Stimulated activated CD8-positive, alpha-beta memory T cell treated with anti-CD3 and anti-CD28 coated beads, Interleukin-12 subunit alpha, Interleukin-12 subunit beta, amount 100 ng/mL, for 24 hours (primary cell): ENCODE results near the gene CYFIP2.

ENCODE experiments used
- DNase-seq: peaks from one replicate; pipeline ENCODE4 v3.0.0-alpha.2; 2020; ENCODE audit errors: extremely low read depth

CYFIP2 gene

DNA sequence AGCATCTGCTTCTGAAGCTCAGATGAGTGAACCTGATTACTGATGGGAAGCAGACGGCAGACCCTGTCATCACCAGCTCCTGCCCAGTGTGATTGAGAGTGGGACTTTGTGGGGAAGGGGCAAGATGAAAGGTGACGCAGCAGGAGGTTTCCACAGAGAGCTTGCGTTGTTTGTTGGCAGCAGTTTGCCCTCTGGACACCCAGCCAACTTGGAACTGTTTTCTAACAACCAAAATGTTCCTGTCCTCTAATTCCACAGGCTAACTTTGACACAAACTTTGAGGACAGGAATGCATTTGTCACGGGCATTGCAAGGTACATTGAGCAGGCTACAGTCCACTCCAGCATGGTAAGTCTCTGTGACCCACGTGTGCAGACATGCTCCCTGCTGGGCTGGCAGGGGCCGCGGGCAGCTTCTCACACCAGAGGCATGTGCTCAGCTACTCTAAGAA lies 20.9 kb downstream of the CYFIP2 start:
- DNase-seq: no peak

DNA sequence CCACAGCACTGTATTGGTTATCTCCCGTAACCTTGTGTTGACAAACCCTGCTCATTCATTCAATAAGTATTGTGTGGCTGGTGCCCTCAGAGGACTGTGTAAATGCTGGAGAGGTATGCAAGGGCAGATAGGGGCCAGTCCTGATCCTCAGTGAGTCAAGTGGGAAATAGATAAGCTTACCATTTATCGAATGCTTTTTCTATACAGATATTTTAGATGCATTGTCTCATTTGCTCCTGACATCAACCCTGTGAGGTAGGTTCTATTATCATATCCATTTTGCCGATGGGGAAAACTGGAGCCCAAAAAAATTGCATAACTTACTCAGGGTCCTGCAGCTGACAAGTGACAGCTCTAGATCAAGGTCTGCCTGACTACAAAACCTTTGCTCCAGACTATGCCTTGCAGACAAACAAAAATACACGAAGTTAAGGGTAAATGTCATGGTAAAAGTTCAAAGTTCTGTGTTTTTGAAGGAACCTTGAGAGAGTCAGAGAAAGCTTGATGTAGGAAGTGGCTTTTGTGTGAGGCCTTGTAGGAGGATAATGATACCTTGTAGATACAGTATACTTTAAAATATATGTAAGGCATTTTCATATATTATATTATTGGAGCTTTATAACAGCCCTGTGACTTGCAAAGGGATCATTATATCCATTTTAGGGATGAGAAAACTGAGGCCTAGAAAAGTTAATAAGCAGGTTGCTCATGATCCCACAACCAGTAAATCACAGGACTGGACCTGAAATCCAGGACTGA lies 22.7 kb downstream of the CYFIP2 start:
- no peak for DNase-seq

DNA sequence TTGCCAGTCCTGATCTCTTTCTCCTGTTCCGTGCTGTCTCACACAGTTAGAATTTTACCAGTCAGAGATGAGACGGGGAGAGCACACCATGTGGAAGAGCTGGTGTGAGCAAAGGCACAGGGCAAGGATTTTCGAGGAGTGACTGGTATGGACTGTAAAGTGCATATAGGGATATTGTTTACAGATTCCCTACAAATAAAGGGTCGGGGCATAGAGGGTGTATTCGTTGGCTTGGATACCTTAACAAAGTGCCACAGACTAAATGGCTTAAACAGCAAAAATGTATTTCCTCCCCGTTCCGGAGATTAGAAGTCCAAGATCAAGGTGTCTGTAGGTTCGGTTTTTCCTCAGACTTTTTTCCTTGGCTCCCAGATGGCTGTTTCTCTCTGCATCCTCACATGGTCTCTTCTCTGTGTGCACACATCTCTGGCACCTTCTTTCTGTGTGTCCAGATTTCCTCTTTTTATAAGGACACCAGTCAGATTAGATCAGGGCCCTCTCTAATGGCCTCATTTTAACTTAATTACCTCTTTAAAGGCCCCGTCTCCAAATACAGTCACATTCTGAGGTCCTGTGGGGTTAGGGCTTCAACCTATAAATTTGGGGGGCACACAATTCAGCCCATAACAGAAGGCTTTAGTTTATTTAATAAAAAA lies 23.4 kb downstream of the CYFIP2 start:
- DNase-seq: no peak

DNA sequence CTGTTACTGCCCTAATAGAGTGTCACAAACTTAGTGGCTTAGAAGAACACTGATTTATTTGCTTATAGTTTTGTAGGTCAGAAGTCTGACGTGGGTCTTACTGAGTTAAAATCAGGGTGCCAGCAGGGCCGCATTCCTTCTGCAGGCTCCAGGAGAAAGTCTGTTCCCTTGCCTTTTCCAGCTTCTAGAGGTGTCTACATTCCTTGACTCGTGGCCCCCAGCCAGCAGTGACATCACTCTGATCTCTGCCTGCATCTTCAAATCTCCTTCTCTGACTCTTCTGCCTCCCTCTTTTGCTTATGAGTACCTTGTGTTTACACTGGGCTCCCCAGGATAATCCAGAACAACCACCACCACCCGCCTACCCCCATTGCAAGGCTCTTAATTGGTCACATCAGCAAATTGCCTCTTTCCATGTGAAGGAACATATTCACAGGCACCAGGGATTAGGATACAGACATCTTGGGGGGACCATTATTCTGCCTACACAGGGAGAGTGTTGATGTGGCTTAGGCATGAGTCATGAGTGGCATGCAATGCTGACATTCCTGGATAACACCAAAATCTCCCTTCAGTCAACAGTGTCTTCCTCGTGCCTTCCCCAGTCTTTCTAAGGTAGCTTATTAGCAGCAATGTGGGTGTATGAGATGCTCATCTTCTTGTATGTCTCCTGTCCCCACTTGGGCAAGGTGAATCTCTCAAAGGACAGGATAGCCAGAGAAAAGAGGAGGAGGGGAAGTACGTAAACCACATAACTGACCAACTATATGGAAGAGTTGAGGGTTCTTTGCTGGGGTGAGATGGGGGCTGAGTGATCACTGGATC lies 24.4 kb downstream of the CYFIP2 start:
- no peak for DNase-seq

DNA sequence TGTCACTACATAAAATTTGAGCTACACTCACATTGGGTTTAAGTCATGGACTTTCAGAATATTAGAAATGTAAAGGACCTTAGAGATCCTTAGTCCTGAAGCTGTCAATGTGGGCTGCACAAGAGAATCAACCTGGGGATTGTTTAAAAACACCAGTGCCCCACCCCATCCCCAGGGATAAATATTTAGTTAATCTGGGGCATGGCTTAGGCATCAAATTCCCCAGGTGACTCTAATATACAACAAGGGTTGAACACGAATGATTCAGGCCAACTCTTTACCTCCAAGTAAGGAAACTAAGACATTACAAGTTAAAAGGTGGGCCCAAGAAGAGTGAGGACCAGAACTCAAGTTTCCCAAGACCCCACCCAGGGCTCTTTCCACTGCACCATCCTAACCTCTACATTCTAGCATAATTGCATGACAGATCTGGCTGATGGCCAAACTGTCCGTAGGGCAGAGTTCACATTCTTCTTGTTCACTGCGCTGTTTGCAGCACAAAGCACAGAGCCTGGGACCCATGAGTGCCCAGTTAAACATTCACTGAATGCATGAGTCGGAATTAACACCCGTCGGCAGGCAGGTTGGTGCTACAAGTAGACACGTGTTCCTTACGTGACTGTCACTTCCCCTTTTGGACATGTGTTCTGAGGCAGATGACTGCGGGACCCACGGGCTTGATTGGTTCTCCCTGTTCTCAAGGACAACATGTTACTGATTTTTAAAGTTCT lies 25.2 kb downstream of the CYFIP2 start:
- no peak for DNase-seq

DNA sequence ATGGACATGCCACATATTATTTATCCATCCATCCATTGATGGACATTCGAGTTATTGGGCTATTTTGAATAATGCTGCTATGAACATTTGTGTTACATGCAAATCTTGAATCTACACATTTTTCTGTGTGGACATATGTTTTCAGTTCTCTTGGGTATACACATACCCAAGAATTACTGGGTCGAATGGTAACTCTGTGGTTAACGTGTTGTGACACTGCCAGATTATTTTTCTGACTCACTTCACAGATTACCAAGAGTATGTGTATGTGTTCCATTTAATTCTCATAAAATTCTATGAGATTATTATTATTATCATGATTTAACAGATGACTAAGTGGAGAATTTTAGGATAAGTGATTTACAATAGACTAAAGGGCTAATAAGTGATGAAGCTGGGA lies 26.7 kb downstream of the CYFIP2 start:
- no peak for DNase-seq

DNA sequence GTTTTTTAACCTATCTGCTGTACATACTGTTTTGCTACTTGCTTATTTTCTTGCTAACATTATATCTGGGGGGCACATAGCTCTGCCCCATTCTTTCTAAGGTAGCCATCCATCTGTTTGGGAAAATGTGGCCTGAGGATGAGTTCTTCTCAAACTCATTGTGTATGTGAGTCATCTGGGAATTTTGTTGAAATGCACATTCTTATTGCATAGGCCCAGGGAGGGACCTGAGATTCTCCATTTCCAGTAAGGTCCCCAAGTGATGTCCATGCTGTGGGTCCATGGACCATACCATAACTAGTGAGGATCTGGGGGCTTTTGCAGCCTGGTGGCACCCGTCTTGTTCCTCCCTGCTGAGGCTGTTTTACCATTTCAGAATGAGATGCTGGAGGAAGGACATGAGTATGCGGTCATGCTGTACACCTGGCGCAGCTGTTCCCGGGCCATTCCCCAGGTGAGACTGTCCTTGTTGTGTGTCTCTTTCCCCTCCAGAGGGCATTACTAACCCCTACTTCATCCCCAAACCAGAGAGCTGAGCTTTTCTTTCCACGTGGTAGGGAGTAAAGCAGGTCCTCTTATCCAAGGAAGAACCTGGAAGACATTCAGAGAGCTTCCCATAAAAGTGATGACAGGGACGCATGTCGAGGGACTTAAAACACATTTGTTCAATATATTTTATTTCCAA lies 28.6 kb downstream of the CYFIP2 start:
- DNase-seq: no peak

DNA sequence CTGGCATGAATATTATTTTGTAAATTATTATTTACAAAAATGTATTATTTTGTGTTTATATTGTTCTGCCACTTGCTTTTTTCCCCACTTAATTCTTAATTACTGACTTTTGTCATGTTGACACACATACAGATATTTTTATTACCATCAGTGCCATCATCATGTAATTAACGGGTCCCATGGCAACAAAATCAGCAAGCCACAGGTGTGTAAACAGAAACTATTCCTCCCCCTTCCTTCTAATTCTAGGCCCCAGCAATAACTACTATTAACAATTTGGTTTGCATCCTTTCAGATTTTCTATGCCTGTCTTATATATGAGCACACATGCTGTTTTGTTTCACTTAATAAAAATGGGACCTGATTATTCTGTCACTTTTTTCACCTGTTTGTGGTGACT lies 29.3 kb downstream of the CYFIP2 start:
- no peak for DNase-seq

DNA sequence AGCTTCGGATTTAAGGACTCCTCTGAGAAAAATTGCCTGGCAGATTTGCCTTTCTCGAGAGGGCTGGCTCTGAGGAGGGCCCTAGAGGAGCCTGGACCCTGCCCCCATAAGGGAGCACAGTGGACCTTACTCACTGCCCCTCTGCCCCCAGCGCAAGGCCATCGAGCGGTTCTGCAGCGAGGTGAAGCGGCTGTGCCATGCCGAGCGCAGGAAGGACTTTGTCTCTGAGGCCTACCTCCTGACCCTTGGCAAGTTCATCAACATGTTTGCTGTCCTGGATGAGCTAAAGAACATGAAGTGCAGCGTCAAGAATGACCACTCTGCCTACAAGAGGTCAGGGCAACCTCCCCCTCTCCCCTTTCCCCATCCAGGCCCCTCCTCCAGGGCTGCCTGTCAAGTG lies 34.6 kb downstream of the CYFIP2 start:
- DNase-seq: no peak

DNA sequence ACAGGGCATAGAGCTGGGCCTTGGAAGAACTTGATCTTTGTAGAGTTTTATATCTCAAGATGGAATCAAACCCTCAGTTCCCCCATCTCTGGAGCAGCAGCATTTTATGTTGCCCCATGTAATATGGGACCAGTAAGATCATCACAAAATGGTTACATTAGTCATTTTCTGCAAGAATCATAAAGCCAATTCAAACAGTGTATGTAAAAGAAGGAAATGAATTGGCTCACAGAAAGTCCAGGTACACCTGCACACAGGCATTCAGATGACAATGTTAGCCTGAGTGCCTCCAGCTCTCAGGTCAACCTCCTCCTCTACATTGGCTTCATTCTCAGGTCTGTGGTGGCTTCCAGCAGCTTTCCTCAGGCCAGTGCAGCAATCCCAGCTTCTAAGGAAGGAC lies 35.1 kb downstream of the CYFIP2 start:
- no peak for DNase-seq

DNA sequence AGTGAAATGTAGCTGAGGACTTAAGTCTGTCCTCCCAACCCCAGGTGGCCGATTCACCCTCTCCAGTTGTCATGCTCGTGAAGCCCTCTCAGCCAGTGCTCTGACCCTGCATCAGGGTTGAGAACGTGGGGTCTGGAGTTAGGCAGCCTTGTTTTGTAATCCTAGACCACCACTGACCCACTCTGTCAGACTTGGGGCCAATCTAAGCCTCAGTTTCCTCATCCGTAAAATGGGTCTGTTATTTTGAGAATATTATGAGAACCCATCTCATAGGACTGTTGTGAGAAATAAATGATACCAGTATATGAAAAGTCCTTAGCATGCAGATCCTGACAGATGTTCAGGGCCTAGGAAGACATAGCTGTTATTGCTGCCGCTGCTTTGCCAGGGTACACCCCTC lies 37.1 kb downstream of the CYFIP2 start:
- DNase-seq: no peak

DNA sequence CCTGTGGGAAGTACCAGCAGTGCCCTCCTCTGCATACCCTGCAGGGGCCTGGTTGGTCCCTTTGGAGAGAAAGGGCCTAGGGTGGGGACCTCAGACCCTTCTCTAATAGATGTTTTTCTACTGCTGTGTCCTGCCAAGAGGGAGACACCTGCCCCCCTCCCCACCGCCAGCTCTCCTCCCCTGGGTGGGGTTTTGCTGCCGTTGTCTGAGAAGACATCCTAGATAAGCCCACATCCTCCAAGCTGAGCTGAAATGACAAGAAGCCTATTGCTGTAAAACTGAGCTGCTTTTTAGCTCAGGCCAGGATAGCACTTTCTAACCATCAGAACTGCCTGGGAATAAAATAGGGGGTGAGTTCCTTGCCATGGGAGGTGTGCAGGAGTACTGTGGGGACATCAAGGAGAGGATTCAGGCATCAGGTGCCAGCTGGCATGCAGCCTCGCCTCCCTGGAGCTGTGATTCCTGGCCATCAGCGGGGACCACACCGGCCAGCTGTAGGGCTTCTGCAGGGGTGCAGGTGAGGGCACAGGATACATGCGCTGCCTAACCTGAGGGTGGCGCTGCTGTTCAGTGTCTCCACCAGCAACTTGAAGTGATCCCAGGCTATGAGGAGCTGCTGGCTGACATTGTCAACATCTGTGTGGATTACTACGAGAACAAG lies 37.9 kb downstream of the CYFIP2 start:
- DNase-seq: no peak

DNA sequence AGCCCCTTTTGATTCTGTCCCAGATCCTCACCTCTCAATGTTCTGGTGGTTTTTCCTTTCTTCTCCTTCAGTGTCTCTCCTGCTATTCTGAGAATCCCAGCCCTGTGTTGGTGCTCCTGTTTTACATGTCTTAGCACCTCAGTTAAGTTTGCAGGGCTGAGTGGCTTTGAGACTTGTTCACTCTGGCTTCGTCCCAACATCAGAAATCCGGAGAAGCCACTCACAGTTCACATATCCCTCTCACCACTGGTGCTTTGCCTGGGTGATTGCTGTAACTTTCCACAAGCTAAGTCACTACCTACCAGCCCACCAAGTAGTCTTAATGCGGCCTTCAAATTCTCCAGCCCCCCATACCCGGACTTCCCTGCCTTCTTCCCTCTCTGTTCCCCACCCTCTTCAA lies 40.2 kb downstream of the CYFIP2 start:
- DNase-seq: no peak

DNA sequence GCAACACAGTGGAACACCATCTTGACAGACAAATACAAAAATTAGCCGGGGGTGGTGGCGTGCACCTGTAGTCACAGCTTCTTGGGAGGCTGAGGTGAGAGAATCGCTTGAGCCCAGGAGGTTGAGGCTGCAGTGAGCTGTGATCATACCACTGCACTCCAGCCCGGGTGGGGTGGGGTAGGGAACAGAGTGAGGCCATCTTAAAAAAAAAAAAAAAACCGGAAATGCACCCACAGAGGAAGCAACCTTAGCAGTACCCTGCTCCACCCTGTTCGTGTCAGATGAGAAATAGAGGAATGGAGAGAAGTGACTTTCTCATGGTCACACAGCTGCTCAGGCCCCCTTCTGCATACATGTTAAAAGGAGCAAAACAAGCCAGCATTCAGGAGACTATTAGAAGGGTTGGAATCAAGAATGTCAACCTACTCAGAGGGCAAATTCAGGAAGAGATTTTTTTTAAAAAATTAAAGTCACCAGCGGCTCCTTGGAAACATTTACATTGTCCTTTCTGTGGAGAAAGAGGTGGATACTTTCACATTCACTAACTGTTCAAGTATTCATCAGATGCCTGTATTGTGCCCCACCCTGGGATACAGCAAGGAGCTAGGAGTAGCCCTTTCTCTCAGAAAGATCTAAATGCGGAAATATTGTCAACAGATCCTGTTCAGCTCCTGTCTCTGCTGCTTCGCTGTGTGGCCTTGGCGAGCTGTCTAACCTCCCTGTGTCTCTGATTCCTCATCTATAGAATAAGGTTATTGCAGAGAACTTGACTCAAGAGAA lies 41.0 kb downstream of the CYFIP2 start:
- no peak for DNase-seq

DNA sequence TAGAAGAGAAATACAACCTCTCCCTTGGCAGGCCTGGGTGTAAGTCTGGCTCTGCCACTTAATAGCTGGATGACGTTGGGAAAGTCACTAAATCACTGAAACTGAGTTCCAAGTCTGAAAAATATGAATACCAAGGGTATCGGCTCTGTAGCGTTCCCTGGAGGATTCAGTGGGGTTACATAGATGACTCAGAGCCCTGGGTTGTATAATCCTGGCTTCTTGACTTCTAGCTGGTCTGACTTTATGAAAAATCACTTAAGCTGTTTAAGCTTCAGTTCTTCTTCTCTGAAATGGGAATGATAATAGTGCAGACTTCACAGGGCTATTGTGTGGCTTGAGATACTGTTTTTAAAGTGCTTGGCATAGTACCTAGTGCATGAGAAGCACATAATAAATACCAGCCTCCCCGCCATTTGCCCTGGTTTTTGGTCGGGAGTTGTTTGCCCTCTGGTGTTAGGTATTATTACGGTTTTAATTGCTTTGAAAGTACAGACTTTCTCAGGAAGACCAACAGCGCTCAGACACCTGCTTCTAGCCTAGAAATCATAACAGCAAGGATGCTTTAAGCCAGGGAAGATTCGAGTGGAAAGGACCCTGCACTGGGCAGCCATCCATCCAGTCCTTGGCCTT lies 43.0 kb downstream of the CYFIP2 start:
- no peak for DNase-seq

DNA sequence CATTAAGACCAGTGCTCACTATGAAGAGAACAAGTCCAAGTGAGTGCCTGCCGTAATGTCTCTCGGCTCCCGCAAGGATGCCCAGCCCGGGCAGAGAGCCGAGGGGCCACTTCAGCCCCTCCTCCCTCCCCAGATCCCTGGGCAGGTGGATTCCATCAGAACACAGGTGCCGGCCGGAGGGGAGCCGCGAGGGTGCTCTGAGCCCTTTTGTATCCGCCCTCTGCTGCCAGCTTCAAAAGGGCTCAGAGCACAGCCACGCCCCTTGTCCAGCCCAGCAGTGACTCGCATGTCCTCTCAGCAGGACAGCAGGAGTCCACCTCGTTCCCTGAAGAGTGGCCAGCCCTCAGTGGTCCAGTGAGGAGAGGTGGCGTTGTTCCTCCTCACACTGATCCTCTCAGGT lies 43.9 kb downstream of the CYFIP2 start:
- no peak for DNase-seq

DNA sequence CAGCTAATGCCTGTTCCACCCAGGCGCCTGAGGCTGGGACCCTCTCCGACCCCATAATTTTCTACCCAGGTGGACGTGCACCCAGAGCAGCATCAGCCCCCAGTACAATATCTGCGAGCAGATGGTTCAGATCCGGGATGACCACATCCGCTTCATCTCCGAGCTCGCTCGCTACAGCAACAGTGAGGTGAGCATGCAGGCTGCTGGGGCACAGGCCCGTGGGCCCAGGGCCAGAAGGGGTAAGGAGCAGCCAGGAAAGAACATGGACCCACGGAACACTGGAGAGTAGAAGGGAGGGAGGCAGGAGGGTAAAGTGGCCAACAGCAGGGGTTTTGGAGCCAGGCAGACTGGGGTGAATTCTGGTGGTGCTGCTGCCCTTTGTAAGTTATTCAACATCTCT lies 45.7 kb downstream of the CYFIP2 start:
- no peak for DNase-seq

DNA sequence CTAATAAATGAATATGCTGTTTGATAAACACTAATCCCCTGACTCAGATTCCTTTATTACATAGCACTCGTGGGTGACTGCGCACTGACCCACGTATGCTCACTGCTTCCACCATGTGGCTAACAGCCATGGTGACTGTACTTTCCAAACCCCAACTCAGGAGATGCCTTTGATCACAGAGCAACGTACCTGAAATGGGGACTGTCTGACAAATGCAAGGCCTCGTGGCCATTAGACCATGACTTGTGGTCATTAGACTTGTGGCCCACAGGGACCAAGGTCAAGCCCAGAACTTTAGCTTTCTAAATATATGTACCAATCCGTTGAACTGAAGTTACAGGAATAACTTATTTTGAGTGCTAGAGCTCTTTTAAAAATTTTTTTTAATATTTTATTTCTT lies 46.6 kb downstream of the CYFIP2 start:
- DNase-seq: no peak

DNA sequence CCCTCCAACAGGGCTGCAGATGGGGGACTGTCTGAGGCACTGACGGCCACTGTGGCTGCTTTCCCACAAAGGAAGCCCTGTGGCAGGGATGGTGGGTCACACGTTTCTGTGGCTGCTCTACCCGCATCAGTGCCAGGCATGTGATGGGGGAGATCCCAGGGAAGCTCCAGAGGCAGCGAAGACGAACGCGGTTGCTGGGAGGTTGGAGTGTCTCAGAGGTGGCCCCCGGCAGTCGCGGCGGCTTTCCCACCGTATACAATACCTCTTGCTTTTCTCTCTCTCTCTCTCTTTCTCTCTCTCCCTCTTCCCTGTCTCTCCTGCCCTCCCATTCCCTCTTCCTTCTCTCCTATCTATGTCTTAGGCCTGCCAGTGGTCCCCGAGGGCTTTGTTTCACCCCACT lies 56.7 kb downstream of the CYFIP2 start:
- no peak for DNase-seq
